Ovary (tissue), 9 donors: ENCODE results near the gene CCDC182. TPM values are rescaled to one million over a fixed set of nuclear protein-coding genes. Genes with fewer than 3 reads are reported as not detected.

ENCODE experiments used
- DNase-seq, 5 donors: peaks; one replicate each; pipeline ENCODE4 v3.0.0-alpha.2; 2019 to 2020
- H3K27ac ChIP-seq, 2 donors: fragments of 200-600 bp; one replicate each; pipeline versions ENCODE4 v1.5.1 to v1.8.0; 2019 to 2022
- H3K27me3 ChIP-seq: fragments of 200-600 bp; one replicate; pipeline ENCODE4 v1.8.0; 2022
- H3K36me3 ChIP-seq: fragments of 200-600 bp; sonication (generic); one replicate; pipeline ENCODE4 v1.5.1; 2019
- H3K4me1 ChIP-seq: one replicate; pipeline ENCODE4 v1.8.1; 2013; ENCODE audit warnings: mild to moderate bottlenecking, moderate library complexity; ENCODE audit not compliant: insufficient read depth
- H3K4me3 ChIP-seq: fragments of 200-600 bp; sonication (generic); one replicate; pipeline ENCODE4 v1.5.1; 2017
- H3K9me3 ChIP-seq, 2 donors: fragments of 200-600 bp in 1 of 2; sonication (generic) in 1 of 2; one replicate each; pipeline versions ENCODE4 v1.5.1 to v1.8.1; 2013 to 2019; ENCODE audit warnings: mild to moderate bottlenecking in 1 of 2, moderate library complexity in 1 of 2
- CTCF ChIP-seq, 3 donors: fragments of 450-650 bp in 2 of 3; fragments of 200-600 bp in 1 of 3; IDR thresholded peaks; one replicate each; pipeline versions ENCODE4 v1.5.1 to v1.8.0; 2016 to 2022; ENCODE audit warnings: antibody characterized with exemption in 3 of 3, mild to moderate bottlenecking in 1 of 3
- EP300 ChIP-seq: sonication (generic); formaldehyde crosslinking; IDR thresholded peaks from one replicate; pipeline ENCODE4 v1.6.1; 2017; ENCODE audit warnings: antibody characterized with exemption
- POLR2A ChIP-seq: fragments of 450-650 bp; IDR thresholded peaks from one replicate; pipeline ENCODE4 v1.6.1; 2017; ENCODE audit warnings: antibody characterized with exemption, mild to moderate bottlenecking, moderate library complexity
- WGBS, 3 donors: extraction: QIAGEN DNeasy Blood & Tissue Kit in 1 of 3; methylation state at CpG; one replicate each; pipeline versions ENCODE4 v1.1.5 to v1.1.7; 2013 to 2017; 5-methylcytosine and 5-hydroxymethylcytosine counted together
- intact Hi-C, 4 donors: fragments of 100-400 bp; cut with DNase I; formaldehyde crosslinking; loops; one replicate each; pipeline versions ENCODE4 v1.11.0 to v1.15.1; 2022 to 2023
- polyA plus RNA-seq, 2 donors: library from polyadenylated mRNA; stranded (reverse); fragments of 200-250 nt in 1 of 2; fragments of 350-450 nt in 1 of 2; fragmentation: Illumina TruSeq in 1 of 2; extraction: RNeasy Lipid Tissue Mini Kit (QIAGEN cat#74804) in 1 of 2; gene quantifications; one replicate each; pipeline ENCODE4 v1.2.3, GENCODE V29; 2013 to 2014
- total RNA-seq, 7 donors: library from RNA; depleted of rRNA in 2 of 7; stranded (reverse); fragments of >200 nt in 2 of 7; fragmentation: NEBNext Ultra II Directional in 3 of 7; extraction: Animal tissue kit (Norgen Biotek cat#: 25700) in 3 of 7; gene quantifications; one replicate each; pipeline versions ENCODE4 v1.1.0 to v1.2.4, GENCODE V29; 2016 to 2023
- donor health status: DM: no; HTN: no; CAD: no; lungs with moderate emphysema.
- donor health status: DM: no; HTN: no; CAD: no.
- donor health status: Bipolar disorder and iron deficiency.
- donor health status: DM: yes; HTN: yes; CAD: no.
- donor health status: DM: no; HTN: no; CAD: no.
- donor health status: DM: yes; HTN: yes; CAD: no.

The CCDC182 gene
- total and polyA plus RNA-seq, 9 donors, result not detected

GRCh38 chr17:57758654-57759053, 13.6 kb upstream of the CCDC182 start:
- Histone ChIP-seq H3K36me3 (no peaks in the 10 kb centered on the region), H3K4me3 (no peak overlapping the region), H3K9me3 (no peaks in the 10 kb centered on the region), H3K4me1 (no peaks in the 10 kb centered on the region), H3K27ac (no peak overlapping the region), H3K27me3 (no peaks in the 10 kb centered on the region)
- 79 to 96% (median 91%) methylated on average over 1 of the region's 1 CpG for WGBS, 3 donors
- intact Hi-C loops, result loop anchor here in 1 of 4 donors (10.0 kb wide), 1 partner anchor 524 kb away; no protein-coding TSS in a partner anchor
- TF ChIP-seq POLR2A (no peak), EP300 (no peak), CTCF (IDR thresholded peaks at IDR 0.05) (no peak)
- DNase-seq, result no peak

GRCh38 chr17:57757735-57758134, 12.6 kb upstream of the CCDC182 start:
- Histone ChIP-seq H3K4me3 (no peak overlapping the region), H3K27me3 (no peaks in the 10 kb centered on the region), H3K27ac (no peak overlapping the region), H3K9me3 (no peaks in the 10 kb centered on the region), H3K36me3 (no peaks in the 10 kb centered on the region), H3K4me1 (no peaks in the 10 kb centered on the region)
- no peak for DNase-seq
- intact Hi-C loops, result loop anchor here in 1 of 4 donors (10.0 kb wide), 1 partner anchor 523 kb away; no protein-coding TSS in a partner anchor
- TF ChIP-seq CTCF (IDR thresholded peaks at IDR 0.05) (no peak), POLR2A (no peak), EP300 (no peak)
- WGBS, 3 donors, result 84 to 94% (median 88%) methylated on average over 9 of the region's 9 CpGs

- no peaks in the 10 kb centered on the region for H3K27me3 ChIP-seq
- no peak overlapping the region for H3K4me3 ChIP-seq
- H3K36me3 ChIP-seq, result no peaks in the 10 kb centered on the region
- DNase-seq, result no peak
- intact Hi-C loops, result loop anchor here in 1 of 4 donors (10.0 kb wide), 1 partner anchor 522 kb away; no protein-coding TSS in a partner anchor
- no peaks in the 10 kb centered on the region for H3K4me1 ChIP-seq
- no peak overlapping the region for H3K27ac ChIP-seq
- WGBS, 3 donors, result 72 to 81% (median 73%) methylated on average over 7 of the region's 7 CpGs
- no peak for TF ChIP-seq EP300
- TF ChIP-seq POLR2A, result no peak
- no peak for TF ChIP-seq CTCF (IDR thresholded peaks at IDR 0.05)
- H3K9me3 ChIP-seq, result no peaks in the 10 kb centered on the region
Measured at GRCh38 chr17:57756951-57757350, 11.9 kb upstream of the CCDC182 start.

GRCh38 chr17:57755480-57756070, 10.5 kb upstream of the CCDC182 start:
- no peak overlapping the region for H3K27ac ChIP-seq
- intact Hi-C loops, result loop anchor here in 1 of 4 donors (10.0 kb wide), 1 partner anchor 521 kb away; no protein-coding TSS in a partner anchor
- WGBS, 3 donors, result 80 to 88% (median 81%) methylated on average over 6 of the region's 6 CpGs

More at GRCh38 chr17:57755480-57756070, 10.5 kb upstream of the CCDC182 start:
- TF ChIP-seq CTCF (IDR thresholded peaks at IDR 0.05), result no peak
- no peak for TF ChIP-seq POLR2A
- no peak for TF ChIP-seq EP300
- Histone ChIP-seq H3K27me3 (no peaks in the 10 kb centered on the region), H3K4me3 (no peak overlapping the region), H3K36me3 (no peaks in the 10 kb centered on the region), H3K9me3 (no peaks in the 10 kb centered on the region), H3K4me1 (no peaks in the 10 kb centered on the region)
- DNase-seq, result no peak
